Globus pallidus (tissue), 1 donor: ENCODE data around the gene BPIFA2.

Experiments
- DNase-seq: peaks from one replicate; pipeline ENCODE4 v3.0.0-alpha.2; 2015; ENCODE audit warnings: low spot score

Gene BPIFA2

GRCh38 chr20:33202451-33202850 is 34.5 kb downstream of the BPIFA2 start:
- no peak for DNase-seq

DNA sequence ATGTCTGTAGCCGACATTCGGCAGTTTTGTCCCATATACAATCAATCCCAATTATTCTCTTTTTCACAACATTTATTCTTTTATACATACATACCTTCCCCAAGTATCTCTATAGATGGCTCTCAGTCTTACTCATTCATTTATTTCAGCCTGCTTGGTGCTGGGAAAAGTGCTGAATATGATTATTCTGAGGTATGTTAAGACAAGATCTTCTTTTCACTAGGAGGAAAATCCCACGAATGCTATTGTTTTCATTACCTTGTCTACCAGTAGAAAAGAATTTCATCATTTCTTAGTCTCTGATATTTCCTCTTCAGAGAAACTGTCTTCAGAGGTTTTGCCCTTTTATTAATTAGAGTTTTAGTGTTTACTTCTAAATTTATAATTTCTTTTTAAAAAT is 35.5 kb downstream of the BPIFA2 start:
- DNase-seq: no peak

GRCh38 chr20:33209789-33210188 is 41.8 kb downstream of the BPIFA2 start:
- peak; percentile 37 for DNase-seq

GRCh38 chr20:33210371-33210770 is 42.4 kb downstream of the BPIFA2 start:
- DNase-seq: no peak

- no peak for DNase-seq
Measured at GRCh38 chr20:33211817-33212424, 44.0 kb downstream of the BPIFA2 start.

DNA sequence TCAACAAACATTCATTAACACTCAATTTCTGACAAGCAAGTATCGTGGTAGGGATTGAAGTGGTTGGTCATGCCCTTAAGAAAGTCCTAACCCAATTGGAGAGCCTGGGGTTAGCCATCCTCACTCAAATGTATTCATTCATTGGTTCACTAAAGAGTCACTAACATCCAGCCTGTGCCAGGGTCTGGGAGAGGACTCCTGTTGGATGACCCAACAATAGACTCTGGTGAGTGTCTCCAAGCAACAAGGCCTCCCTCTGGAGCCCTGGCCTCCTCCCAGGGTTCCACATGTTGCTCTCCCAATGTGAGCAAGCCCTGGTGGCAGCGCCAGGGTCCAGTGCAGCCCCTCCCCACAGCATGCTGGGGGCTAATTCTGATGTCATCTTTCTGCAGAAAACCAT is 49.1 kb downstream of the BPIFA2 start, which contains the start of gene BPIFA3:
TSS of gene BPIFA3 (plus strand) at position 301 of the 400 bp plus-strand sequence. CDS start 185 bp downstream, outside the sequence.
- no peak for DNase-seq

DNA sequence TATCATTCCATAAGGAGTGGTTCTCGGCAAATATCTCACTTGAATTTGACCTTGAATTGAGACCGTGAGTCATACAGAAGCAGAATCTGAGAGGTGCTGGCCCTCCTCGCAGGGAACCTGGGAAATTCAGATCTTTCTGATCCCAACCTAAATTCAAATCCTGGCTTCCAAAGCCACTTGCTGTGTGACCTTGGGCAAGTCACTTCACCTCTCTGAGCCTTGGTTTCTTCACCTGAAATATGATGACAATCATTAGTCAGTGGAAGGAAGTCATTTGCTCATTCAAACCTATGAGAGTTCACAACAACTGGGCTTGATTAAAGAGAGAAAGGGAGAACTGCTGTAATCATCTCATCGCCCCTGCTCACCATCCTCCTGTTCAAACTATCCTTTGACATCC is 56.4 kb downstream of the BPIFA2 start:
- DNase-seq: no peak

DNA sequence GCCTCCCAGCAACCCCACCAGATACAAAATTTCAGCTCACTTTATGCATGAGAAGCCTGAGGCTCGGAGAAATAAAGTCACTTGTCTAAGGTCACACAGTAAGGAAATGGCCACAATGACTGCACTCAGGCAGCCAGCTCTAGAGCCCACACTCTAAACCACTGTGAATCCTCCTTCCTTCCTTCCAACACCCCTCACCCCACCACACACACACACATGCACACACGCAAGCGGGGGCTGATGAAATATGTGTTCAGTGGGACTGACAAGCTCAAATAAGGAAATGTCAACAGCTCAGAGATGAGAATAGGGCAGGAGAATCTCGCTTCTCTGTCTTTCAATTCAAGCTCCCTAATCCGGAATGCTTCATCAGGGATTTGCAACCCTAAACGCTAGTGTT is 61.9 kb downstream of the BPIFA2 start:
- DNase-seq: no peak
